GM18505 (cell line): Measurements from ENCODE around the gene PDK2.

Experiments used
- ATAC-seq: cut with Tn5 transposase; IDR thresholded peaks from one replicate; pipeline ENCODE4 v1.9.1; 2021; ENCODE audit not compliant: unreplicated experiment
- POLR2A ChIP-seq: IDR thresholded peaks from 4 replicates; pipeline ENCODE4 v1.6.1; 2011; ENCODE audit warnings: borderline replicate concordance; ENCODE audit not compliant: insufficient read depth, insufficient read length; ENCODE audit errors: extremely low read depth

Gene PDK2

GRCh38 chr17:50161023-50161910 is 66.1 kb downstream of the PDK2 start:
- peak; percentile 65 for TF ChIP-seq POLR2A
- ATAC-seq, result peak; percentile 74
